Activated T-helper 9 cell treated with anti-CD3 and anti-CD28 coated beads, Interleukin-2, amount 50 U/mL, for 16 hours (primary cell): ENCODE results near the gene NEK11.

ENCODE experiments used
- DNase-seq: peaks from one replicate; pipeline ENCODE4 v3.0.0-alpha.2; 2020; ENCODE audit warnings: low read depth

NEK11 gene

DNA sequence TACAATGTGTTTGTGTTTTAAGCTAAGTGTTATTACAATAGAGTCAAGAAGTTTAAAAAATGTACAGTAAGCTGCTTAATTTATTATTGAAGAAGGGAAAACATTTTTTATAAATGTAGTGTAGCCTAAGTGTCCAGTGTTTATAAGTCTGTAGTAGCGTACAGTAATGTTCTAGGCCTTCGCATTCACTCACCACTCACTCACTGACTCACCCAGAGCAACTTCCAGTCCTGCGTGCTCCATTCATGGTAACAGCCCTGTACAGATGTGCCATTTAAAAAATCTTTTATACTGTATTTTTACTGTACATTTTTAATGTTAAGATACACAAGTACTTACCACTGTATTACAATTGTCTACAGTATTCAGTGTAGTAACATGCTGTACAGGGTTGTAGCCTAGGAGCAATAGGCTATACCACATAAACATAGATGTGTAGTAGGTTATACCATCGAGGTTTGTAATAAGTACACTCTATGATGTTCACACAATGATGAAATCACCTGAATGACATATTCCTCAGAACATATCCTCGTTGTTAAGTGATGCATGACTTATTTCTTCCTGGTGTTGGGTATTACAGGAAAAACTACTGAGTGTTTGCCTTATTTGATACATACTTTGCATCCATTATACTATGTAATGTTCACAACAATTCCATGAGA lies 198.3 kb downstream of the NEK11 start:
- DNase-seq: no peak

DNA sequence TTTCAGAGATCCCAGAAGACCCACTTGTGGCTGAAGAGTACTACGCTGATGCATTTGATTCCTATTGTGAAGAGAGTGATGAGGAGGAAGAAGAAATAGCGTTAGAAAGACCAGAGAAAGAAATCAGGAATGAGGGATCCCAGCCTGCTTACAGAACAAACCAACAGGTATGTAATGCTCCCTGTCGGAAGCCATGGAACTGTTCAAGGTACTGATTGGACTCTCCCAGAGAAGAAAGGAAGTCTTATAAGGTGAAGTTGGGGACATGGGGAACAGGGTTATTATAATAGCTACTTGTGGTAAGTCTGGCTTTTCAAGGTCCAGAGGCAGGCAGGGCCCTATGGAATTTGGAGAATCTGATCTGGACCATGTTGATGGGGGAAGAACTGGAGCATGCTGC lies 201.8 kb downstream of the NEK11 start:
- DNase-seq: no peak

DNA sequence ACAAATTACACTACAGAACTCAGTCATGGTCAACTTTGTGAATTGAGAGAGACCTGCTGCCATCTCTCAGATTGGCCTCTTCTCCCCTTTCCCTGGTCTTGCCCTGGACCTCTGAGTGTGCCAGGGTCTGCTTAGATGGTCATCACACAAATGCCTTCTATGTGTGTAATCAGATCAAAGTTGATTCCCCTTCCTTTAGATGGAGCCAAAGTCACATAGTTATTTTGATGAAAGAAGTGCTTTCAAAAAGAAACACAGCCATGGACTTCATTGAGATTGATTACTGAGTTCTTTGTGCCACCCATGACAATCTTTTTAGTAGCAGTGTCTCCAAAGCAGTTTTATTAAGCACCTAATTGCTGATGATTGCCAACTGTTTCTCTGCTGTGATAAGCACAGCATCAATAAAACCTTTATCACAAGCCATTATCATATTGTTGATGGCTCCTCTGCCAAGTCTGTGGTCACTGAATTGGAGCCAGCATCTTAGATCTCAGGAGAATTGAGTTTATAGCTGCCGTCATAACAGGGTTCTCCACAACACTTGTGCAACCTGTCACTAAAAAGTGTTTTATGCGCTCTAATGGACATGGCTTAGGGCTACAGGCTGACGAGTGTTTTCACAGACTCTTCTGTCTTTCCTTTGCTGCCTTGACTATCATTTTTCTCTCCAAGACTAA lies 205.2 kb downstream of the NEK11 start:
- no peak for DNase-seq

DNA sequence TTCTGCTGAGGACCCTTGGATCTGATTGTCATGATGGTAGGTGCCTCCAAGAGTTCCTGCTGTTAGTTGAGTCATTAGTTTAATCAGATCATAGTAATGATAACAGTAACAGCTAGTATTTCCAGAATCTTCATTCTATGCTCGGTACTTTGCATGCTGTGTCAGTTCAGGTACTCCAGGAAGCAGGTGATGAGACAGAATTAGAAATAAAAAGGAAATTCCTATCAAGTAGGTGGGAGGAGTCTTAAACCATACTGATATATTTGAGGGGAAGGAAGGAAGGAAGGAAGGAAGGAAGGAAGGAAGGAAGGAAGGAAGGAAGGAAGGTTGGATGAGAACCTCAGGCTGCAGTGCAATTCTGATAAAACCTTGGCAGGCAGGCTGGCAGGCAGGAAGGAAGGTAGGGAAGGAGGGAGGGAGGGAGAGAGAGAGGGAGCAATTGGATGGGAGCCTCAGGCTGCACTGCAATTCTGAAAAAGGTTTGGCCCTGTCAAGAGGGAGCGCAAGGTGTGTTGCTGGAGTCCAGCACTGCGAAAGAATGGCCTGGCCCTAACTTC lies 206.1 kb downstream of the NEK11 start:
- DNase-seq: no peak

DNA sequence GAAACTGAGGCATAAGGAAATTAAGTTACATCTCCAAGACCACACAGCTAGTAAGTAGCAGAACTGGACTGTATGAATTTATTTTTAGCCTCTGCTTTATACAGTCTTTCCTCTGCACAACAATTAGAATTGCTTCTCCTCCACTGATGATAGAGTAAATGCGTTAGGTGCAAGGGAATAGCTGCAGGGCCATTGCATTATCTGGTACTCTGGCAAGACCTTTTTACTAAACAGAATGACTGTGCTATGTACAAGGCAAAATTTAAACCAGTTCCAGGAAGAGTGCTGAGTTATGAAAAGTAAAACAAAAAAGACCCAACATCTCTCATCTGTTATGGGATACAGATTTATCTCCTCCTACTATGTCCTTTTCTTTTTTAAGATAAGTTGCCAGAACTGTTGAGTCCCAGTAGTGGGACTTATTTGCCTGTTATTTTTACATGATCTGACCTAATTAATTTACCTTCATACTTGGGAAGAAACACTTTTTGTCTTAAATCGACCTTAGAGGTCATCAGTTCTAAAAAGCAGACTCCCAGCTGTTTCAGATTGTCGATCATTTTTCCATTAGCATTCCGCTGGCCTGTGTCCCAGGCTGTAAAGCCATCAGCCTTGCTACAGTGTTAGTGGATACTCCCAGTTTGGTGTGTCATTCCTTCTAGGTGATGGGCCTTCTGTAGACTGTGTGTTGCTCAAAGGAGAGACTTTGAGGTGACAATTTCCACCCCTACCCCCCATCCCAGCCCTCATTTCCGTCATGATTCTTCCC lies 207.4 kb downstream of the NEK11 start:
- no peak for DNase-seq

DNA sequence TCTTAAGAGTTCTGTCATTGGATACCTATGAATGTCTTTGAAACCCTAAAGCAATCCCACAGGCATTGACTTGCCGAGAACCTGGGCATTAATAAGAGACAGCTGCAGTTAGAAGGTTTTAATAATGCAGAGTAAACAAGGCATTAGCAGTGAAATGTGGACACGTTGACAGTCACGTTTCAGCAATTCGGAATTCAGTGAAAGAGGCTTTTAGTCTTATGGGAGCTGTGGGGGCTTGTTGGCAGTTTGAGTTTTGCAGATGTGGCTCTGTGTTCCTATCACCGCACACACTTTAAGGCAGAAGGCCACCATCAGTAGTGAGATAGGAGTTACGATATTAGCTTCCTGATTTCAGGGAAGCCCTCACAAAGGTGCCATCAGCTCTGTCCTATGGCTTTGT lies 209.7 kb downstream of the NEK11 start:
- no peak for DNase-seq

DNA sequence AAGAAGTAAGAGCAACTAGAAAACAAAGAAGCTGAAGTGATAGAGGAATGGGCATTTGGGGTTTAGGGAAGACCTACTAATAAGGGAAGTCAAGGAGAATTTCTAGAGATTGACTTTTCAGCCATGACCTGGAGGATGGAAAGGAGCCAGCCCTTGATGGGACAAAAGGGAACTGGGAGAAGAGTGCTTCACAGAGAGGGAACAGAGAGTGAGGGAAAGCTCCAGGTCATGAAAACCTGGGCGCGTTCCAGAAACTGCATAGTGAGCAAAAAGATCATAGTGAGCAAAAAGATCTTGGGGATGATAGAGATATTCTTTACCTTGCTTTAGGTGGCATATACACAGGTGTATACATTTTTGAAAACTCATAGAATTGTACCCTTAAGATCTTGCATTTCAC lies 211.8 kb downstream of the NEK11 start:
- DNase-seq: no peak

DNA sequence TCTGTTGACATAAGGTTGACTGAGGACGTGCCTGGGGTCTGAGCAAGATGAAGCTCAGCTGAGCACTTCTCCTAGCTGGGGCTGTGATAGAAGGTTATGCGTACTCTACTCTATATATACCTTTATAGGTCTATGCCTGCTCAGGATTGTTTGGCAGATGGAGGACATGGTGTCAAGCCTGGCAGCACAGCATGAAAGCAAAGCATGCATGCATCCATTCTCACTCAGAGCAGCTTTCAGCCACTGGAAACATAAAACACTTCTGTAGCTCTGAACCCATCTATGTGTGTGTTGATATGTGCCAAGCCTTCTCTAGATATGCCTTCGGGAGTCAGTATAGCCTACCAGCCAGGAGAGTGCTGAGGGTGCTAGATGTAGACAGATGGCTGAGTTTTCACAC lies 212.6 kb downstream of the NEK11 start:
- DNase-seq: no peak

DNA sequence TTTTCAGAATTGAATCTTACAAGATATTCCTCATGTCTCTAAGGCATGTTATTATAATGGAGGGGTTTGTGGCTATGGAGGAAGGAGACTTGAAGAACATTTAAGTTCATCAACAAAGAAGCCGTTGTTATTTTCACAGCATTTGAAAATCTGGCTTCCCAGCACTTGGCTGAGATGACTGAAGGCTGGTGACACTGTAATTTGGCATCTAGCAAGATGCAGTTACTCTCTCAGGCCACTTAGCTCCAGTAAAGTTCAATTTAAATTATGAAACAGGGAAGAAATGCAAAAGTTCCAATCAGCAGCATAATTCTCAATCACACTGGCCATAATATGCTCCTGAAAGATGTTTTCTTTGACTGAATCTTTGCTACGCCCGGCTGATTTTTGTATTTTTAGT lies 215.5 kb downstream of the NEK11 start:
- DNase-seq: no peak

DNA sequence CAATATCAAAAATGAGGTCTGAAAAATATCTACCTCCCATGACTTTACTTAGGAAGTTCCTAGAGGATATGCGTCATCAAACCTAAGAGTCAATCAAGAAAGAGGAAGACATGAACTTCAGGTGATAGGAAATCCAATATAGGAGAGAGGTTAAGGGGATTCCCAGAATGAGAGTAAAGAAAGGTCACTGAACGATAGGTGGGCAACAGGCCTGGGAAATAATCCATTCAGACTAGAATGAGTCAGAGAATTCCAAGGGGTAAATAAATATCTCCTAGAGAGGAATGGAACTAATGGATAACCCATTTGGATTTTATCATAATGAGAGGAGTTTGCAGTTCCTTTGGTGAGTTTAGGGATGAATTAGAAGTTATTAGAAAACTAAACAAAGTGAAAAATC lies 223.8 kb downstream of the NEK11 start:
- no peak for DNase-seq

DNA sequence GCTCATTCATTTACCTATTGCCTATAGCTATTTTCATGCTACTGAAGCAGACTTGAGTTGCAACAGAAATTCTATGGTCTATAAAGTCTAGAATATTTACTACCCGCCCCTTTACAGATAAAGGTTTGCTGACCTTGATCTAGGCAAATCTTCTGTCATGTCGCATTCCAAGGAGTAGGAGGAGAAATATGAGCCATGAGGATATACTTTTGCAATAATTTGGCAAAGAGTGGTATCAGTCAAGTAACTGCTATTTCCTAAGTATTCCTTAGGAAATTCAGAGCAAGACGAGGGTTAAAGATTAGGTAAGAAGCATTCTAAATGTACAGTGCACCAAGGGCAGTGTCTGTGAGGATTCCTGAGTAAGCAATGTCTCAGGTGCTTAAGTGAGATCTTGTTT lies 233.8 kb downstream of the NEK11 start:
- no peak for DNase-seq

DNA sequence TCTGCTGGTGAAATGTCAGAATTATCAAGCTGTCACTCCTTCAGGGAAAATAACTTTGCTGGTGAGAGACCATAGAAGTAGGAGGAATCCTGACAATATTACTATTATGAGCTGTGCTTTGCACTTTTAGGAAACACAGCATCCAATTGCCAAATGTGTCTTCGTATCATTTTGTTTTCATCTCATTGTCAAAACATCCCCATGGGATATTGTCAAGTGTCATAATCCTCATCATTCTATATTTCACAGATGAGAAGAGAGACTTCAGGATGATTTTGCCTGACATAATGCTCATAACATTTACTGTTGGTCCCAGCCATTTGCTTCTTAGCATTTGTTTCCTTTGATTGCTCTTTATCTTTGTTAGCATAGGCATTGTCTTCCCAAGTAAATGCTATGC lies 234.4 kb downstream of the NEK11 start:
- DNase-seq: no peak

DNA sequence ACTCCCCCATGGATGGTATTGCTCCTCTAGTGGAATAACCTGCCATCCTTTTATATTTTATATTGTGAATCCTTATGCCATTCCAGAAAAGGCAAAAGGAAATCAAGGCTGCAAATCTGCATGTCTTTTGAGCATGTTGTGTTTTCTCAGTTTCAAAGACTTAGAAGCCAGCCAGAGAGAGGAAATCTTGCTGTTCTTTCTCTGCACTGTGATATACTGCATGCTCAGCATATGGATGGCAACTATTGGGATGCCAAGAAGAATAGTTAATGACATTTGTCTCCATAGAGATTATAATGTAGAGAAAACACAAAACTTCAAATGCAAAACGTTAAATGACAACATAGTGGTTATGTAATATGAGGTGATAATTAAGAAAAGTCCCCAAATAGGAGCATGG lies 248.9 kb downstream of the NEK11 start:
- DNase-seq: no peak

DNA sequence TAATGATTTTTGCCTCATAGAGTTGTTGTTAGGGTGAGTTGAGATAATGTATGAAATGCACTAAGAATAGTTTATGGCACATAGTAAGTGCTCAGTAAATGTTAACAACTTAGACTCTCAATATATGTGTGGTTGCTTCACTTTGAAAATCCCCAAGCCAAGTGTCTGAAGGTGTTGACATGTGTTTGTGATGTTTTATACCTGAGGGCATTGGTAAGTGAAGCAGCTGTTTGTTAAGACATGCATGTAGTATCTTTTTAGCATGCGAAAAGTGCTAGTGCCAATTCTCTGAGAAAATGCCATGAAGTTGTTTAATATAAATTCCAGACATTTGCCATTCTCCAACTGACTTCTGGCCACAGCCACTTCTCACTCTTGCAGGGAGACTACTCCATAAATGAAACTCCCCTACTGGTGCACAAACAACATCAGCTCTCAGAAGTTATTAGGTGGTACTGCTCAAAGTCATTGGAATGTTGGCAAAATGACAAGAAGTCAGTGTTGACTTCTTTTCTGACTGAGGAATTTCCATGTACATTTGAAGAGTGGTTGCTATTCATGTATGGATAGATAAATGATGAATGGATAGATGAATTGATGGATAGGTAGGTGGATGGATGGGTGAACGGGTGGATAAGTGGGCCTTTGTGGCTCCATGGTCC lies 251.3 kb downstream of the NEK11 start:
- DNase-seq: no peak

DNA sequence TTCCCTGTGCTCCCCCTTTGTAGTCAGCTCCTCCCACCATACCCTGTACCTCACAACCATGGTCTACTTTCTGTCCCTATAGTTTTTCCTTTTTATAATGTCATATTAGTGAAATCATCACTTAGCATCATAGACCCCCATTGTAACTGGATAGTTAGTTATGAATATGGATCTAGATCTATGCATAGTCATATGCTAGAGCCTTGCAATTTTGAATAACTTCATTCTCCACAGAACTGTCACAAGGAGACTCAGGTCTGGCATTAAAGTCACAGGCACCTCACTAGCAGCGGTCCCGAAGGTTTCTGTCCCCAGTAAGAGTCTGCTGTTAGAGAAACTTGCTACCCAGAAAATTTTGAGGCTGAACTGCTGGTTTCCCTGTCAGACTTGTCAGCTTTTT lies 252.9 kb downstream of the NEK11 start:
- no peak for DNase-seq

DNA sequence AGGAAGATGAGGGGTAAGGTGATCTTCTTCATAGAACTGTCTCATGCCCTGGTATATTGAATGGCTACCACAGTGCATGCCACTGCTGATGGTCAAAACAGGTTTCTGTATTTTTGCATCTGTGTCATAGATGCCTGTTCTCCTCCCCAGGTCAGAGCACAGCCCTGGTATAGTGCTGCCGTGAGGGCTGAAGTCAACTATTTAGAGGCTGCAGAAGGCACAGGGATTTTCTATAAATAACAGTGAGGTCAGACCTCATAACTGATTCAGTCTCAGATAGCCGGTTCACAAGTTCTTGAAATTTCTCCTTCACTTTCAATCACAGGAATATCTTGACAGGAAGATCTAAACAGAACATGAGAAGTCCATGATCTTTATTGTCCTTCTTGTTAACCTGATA lies 255.7 kb downstream of the NEK11 start:
- DNase-seq: no peak

DNA sequence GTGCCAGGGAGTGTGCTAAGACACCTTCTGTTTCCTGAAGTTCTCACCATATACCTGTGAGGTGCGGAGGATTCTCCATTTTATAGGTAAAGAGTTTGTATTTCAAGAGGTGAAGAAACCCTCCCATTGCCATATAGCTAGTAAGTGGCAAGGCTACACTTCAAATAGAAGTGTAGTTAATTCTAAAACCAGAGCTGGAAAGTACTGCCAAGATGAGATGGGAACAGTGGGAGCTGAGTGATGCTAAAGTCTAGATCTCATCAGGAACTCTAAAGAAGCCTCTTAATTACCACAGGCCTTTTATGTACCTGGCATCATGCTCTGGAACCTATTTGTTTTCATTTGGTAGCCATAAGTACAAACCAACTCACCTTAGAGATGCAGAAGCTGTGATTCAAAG lies 256.3 kb downstream of the NEK11 start:
- no peak for DNase-seq

DNA sequence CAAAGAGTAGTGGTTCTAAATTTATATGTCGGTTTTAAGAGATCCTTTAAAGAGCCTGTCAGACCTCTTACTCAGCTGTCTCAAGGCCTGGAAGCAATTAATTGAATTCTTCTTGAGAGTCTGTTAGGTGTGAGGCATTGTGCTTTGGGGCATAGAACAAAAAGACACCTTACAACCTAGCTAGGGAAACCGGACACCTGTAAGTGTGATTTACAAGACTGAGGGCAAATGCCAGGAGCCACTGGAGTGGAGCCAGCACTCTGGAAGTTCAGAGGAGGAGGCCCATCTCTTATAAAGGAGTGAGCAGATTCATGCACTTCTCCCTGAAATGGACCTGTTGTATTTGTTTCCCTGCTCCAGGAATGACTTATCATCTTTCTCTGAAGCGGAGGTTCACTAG lies 257.2 kb downstream of the NEK11 start:
- no peak for DNase-seq

DNA sequence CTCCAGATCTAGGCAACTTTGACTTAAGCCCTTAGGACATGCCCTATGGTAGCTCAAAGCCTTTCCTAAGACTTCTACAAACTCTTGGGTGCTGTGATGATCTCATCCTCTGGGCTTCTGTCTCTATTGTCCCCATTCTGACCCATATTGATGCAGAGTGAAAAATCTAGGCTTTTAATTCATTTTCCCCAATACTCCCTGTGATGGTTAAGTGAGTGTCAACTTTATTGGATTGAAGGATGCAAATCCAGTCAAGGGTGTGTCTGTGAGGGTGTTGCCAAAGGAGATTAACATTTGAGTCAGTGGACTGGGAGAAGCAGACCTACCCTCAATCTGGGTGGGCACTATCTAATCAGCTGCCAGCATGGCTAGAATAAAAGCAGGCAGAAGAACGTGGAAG lies 257.6 kb downstream of the NEK11 start:
- DNase-seq: no peak

DNA sequence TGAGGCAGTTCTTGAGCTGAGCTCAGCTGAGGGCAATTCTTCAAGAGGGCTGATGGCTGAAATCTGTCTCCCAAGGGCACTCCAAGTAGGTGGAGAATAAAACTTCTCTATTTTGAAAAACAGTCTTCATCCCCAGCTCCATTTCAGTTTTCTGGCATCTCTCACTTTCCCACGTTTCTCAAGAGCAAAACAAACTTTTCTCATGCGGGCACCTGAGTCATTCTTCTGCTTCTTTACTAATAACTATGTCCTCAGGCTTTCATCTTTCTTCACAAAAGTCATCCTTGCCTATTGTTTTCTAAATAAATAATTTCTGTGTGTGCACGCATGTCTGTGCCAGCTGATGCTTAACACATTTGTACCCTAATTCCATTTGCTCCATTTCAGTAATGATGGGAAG lies 258.8 kb downstream of the NEK11 start:
- no peak for DNase-seq

DNA sequence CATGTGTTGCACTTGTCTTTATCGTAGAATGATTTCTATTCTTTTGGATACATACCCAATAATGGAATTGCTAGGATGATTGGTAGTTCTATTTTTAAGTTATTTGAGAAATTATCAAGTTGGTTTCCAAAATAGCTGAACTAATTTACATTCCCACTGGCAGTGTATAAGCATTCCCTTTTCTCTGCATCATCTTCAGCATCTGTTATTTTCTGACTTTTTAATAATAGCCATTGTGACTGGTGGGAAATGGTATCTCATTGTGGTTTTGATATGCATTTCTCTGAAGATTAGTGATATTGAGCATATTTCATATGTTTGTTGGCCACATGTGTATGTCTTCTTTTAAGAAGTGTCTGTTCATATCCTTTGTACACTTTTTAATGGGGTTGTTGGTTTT lies 273.2 kb downstream of the NEK11 start:
- no peak for DNase-seq

DNA sequence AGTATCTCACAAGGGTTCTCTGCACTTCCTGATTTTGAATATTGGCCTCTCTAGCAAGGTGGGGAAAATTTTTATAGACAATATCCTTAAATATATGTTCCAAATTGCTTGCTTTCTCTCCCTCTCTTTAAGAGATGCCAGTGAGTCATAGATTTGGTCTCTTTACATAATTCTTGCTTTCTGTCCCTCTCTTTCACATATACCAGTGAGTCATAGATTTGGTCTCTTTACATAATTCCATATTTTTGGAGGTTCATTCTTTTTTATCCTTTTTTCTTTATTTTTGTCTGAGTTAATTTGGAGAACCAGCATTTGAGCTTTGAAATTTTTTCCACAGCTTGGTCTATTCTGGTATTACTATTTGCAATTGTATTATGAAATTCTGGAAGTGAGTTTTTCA lies 277.2 kb downstream of the NEK11 start:
- DNase-seq: no peak

DNA sequence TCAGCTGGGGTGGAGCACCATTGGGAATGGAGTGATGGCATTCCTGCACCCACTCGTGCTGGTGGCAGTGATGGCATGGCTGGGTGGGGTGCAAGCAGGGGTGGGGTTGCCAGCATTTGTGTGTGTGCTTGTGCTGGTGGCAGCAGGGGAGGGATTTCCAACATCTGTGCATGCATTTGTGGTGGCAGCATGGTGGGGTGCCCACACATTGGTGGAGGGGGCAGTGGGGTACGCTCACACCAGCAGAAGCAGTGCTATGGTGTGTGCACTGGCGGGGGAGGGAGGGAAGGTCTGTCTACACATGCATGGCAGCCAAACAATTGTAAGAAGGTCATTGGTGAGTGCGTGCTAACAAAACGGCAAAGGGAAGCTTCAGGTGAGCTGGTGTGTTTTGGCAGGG lies 278.2 kb downstream of the NEK11 start:
- no peak for DNase-seq
